Panc1 (cell line): ENCODE results near the gene RNPS1. TPM values are rescaled to one million over a fixed set of nuclear protein-coding genes. Genes with fewer than 3 reads are reported as not detected.

Experiments
- ATAC-seq: fragments of 200-7000 bp; cut with Tn5 transposase; 2 replicates; pipeline ENCODE4 v1.9.1; 2020; ENCODE audit warnings: mild to moderate bottlenecking, moderate library complexity
- BruUV-seq: library from RNA; stranded (reverse); fragments of 400-500 nt; replicated peaks from 2 replicates; lab custom pipeline; 2021; lab: Mats Ljungman, UMichigan
- CTCF ChIA-PET: fragments of 300-600 bp; sonication (Branson Sonifier 250); formaldehyde crosslinking; loops from one replicate; lab custom pipeline; 2022; ENCODE audit warnings: antibody characterized with exemption; lab: Charles Lee
- POLR2A ChIA-PET: fragments of 300-600 bp; sonication (Branson Sonifier 250); formaldehyde crosslinking; loops from one replicate; lab custom pipeline; 2022; ENCODE audit warnings: antibody characterized with exemption; lab: Charles Lee
- DNase-seq: peaks from one replicate; pipeline ENCODE4 v3.0.0-alpha.2; 2010; ENCODE audit warnings: low read depth, low spot score
- H3K27ac ChIP-seq: 2 replicates; pipeline ENCODE4 v1.5.1; 2011; ENCODE audit warnings: mild to moderate bottlenecking, low read length, inconsistent platforms
- H3K27me3 ChIP-seq: fragments of 200-500 bp; sonication (Bioruptor generic); 2 replicates; pipeline ENCODE4 v1.6.0; 2014; ENCODE audit warnings: low read length, inconsistent platforms; ENCODE audit not compliant: control insufficient read depth, insufficient read depth
- H3K36me3 ChIP-seq: fragments of 200-500 bp; sonication (Bioruptor generic); 2 replicates; pipeline ENCODE4 v1.5.1; 2014; ENCODE audit warnings: inconsistent platforms, mild to moderate bottlenecking, low read length, moderate library complexity; ENCODE audit not compliant: control insufficient read depth, insufficient read depth
- H3K4me1 ChIP-seq: 2 replicates; pipeline ENCODE4 v1.5.1; 2011; ENCODE audit warnings: inconsistent platforms, mild to moderate bottlenecking, low read length, moderate library complexity; ENCODE audit not compliant: control insufficient read depth, insufficient read depth
- H3K4me3 ChIP-seq, 2 experiments: 2 replicates each; pipeline ENCODE4 v1.5.1; 2011 to 2012; ENCODE audit warnings: low read depth in 2 of 2, low read length in 2 of 2, mild to moderate bottlenecking in 2 of 2, inconsistent platforms in 1 of 2, moderate library complexity in 1 of 2
- H3K9me3 ChIP-seq: fragments of 200-500 bp; sonication (Bioruptor generic); 2 replicates; pipeline ENCODE4 v1.5.1; 2014; ENCODE audit warnings: low read depth, mild to moderate bottlenecking, inconsistent platforms, low read length, moderate library complexity; ENCODE audit not compliant: control insufficient read depth, insufficient read depth
- POLR2AphosphoS5 ChIP-seq: IDR thresholded peaks from 2 replicates; pipeline ENCODE4 v1.6.1; 2012; ENCODE audit warnings: mild to moderate bottlenecking, low read depth, low read length, moderate library complexity
- SIN3A ChIP-seq: IDR thresholded peaks from 2 replicates; pipeline ENCODE4 v1.6.1; 2012; ENCODE audit warnings: low read depth, mild to moderate bottlenecking, low read length, moderate library complexity, borderline replicate concordance; ENCODE audit not compliant: insufficient read depth
- TCF7L2 ChIP-seq: IDR thresholded peaks from 2 replicates; pipeline ENCODE4 v1.6.1; 2011; ENCODE audit warnings: mild to moderate bottlenecking, low read depth, low read length, inconsistent platforms
- in situ Hi-C: cut with HindIII; loops from 2 replicates; pipeline ENCODE4 v1.10.0; 2016; ENCODE audit warnings: low sequenced_read_pairs, low pct_unique_long_range_greater_than_20kb
- intact Hi-C: fragments of 100-400 bp; cut with micrococcal nuclease; formaldehyde crosslinking; loops from one replicate; pipeline ENCODE4 v1.10.0; 2022; ENCODE audit not compliant: unreplicated experiment
- total RNA-seq: library from RNA; stranded (reverse); gene quantifications from one replicate; pipeline ENCODE4 v1.2.1, GENCODE V29; 2021; ENCODE audit not compliant: unreplicated experiment
- TF ChIP-seq, protein P1 (sequence below), 2 experiments: IDR thresholded peaks; 2 replicates each; pipeline ENCODE4 v1.6.1; 2011 to 2012; ENCODE audit warnings: low read depth in 2 of 2, control low read depth in 1 of 2, low read length in 1 of 2, mild to moderate bottlenecking in 1 of 2, moderate library complexity in 1 of 2; ENCODE audit not compliant: insufficient read depth in 1 of 2
- TF ChIP-seq, protein P2 (sequence below): fragments of 450-650 bp; IDR thresholded peaks from 2 replicates; pipeline ENCODE4 v1.5.1; 2017; ENCODE audit warnings: mild to moderate bottlenecking

Gene RNPS1
- total RNA-seq, 1 experiment from 2014 or later, result 249 TPM

DNA sequence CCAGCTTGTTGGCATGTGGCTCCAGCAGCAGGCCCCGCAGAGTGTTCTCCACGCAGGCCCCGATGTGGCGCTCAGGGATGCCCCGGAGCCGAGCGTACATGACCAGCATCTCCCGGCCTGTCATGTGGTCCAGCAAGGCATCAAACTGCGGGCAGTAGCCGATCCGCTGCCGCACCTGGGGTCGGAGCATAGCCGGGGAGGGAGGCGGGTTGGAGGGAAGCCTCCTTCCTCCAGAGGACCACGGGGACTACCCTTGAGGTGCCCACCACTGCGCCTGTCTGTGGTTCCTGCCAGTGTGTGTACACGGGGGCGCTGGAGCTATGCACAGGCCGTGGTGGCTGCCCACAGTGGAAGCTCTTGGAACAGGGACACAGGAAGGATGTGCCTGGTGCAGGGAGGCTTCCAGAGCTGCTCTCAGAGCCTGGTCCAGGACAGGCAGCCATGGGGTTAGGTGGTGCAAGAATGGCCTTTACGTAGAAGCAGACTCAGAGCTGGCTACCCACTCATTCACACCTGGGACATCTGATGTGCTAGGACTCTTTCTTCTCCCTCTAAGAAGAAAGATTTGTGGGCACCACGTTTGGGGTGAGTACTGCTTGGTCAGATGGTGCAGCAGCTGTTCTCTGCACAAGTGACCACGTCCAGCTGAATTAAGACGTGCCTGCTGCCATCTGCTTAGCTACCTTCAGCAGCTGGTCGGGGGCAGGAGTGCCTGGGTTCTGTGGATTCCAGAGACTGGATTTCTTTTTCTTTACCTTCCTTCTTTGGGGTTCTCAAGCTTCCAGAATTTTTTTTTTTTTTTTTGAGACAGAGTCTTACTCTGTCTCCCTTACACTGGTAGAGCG lies 11.3 kb upstream of the RNPS1 start:
- H3K9me3 ChIP-seq, result no peaks in the 10 kb centered on the region
- DNase-seq, result no peak
- TF ChIP-seq SIN3A (no peak), TCF7L2 (no peak), POLR2AphosphoS5 (no peak)
- TF ChIP-seq, protein P1, sequence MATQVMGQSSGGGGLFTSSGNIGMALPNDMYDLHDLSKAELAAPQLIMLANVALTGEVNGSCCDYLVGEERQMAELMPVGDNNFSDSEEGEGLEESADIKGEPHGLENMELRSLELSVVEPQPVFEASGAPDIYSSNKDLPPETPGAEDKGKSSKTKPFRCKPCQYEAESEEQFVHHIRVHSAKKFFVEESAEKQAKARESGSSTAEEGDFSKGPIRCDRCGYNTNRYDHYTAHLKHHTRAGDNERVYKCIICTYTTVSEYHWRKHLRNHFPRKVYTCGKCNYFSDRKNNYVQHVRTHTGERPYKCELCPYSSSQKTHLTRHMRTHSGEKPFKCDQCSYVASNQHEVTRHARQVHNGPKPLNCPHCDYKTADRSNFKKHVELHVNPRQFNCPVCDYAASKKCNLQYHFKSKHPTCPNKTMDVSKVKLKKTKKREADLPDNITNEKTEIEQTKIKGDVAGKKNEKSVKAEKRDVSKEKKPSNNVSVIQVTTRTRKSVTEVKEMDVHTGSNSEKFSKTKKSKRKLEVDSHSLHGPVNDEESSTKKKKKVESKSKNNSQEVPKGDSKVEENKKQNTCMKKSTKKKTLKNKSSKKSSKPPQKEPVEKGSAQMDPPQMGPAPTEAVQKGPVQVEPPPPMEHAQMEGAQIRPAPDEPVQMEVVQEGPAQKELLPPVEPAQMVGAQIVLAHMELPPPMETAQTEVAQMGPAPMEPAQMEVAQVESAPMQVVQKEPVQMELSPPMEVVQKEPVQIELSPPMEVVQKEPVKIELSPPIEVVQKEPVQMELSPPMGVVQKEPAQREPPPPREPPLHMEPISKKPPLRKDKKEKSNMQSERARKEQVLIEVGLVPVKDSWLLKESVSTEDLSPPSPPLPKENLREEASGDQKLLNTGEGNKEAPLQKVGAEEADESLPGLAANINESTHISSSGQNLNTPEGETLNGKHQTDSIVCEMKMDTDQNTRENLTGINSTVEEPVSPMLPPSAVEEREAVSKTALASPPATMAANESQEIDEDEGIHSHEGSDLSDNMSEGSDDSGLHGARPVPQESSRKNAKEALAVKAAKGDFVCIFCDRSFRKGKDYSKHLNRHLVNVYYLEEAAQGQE (IDR thresholded peaks at IDR 0.05; ENCODE audit: insufficient read depth in 1 of 2, low read depth in 2 of 2, low read length in 1 of 2), result no peak
- TF ChIP-seq, protein P2, sequence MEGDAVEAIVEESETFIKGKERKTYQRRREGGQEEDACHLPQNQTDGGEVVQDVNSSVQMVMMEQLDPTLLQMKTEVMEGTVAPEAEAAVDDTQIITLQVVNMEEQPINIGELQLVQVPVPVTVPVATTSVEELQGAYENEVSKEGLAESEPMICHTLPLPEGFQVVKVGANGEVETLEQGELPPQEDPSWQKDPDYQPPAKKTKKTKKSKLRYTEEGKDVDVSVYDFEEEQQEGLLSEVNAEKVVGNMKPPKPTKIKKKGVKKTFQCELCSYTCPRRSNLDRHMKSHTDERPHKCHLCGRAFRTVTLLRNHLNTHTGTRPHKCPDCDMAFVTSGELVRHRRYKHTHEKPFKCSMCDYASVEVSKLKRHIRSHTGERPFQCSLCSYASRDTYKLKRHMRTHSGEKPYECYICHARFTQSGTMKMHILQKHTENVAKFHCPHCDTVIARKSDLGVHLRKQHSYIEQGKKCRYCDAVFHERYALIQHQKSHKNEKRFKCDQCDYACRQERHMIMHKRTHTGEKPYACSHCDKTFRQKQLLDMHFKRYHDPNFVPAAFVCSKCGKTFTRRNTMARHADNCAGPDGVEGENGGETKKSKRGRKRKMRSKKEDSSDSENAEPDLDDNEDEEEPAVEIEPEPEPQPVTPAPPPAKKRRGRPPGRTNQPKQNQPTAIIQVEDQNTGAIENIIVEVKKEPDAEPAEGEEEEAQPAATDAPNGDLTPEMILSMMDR, result no peak
- CTCF ChIA-PET, result interaction anchor here (0.5 to 0.7 kb wide), 2 partner anchors 68 to 441 kb away, joined by 4 to 7 read pairs; no protein-coding TSS in a partner anchor
- H3K27ac ChIP-seq, result no peak overlapping the region
- intact Hi-C loops (no loop called here), in situ Hi-C loops (no loop called here)
- H3K4me1 ChIP-seq, result no peaks in the 10 kb centered on the region
- POLR2A ChIA-PET, result no interaction called here
- H3K27me3 ChIP-seq, result no peaks in the 10 kb centered on the region
- H3K36me3 ChIP-seq, result no peaks in the 10 kb centered on the region
- no peak for ATAC-seq
- no peak overlapping the region for H3K4me3 ChIP-seq
- BruUV-seq, result no TSS peak

DNA sequence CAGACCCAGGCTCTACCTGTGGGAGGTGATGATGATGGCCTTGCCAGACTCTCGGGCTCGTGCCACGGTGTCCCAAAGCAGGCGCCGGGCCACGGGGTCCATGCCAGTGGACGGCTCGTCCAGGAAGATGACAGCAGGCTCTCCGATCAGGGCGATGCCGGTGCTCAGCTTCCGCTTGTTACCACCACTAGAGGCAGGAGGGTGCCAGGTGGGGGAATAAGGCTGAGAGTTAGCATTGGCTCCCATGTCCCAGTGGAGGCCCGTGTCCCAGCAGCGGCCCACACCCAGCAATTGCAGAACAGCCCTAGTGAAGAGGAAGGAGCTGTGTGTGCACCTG lies 10.3 kb upstream of the RNPS1 start:
- Histone ChIP-seq H3K27me3 (no peaks in the 10 kb centered on the region), H3K36me3 (no peaks in the 10 kb centered on the region), H3K4me1 (no peaks in the 10 kb centered on the region), H3K4me3 (no peak overlapping the region), H3K27ac (no peak overlapping the region), H3K9me3 (no peaks in the 10 kb centered on the region)
- CTCF ChIA-PET, result interaction anchor here (0.5 to 0.7 kb wide), 2 partner anchors 69 to 312 kb away, joined by 4 read pairs; no protein-coding TSS in a partner anchor
- DNase-seq, result no peak
- POLR2A ChIA-PET, result no interaction called here
- ATAC-seq, result peak; percentile 57; the same call in 1 of the 2 replicates
- in situ Hi-C loops (no loop called here), intact Hi-C loops (no loop called here)
- TF ChIP-seq SIN3A (no peak), POLR2AphosphoS5 (no peak), TCF7L2 (no peak)
- TF ChIP-seq, protein P2, result no peak; the same call in 1 of the 2 replicates
- no TSS peak for BruUV-seq
